SHP77 treated with DMSO at 0.1 percent for 48 hours (cell line): Measurements from ENCODE around the gene GFRA1.

ENCODE experiments used
- DNase-seq: peaks from one replicate; lab custom pipeline; 2025; lab: John Stamatoyannopoulos, UW

GFRA1 gene

DNA sequence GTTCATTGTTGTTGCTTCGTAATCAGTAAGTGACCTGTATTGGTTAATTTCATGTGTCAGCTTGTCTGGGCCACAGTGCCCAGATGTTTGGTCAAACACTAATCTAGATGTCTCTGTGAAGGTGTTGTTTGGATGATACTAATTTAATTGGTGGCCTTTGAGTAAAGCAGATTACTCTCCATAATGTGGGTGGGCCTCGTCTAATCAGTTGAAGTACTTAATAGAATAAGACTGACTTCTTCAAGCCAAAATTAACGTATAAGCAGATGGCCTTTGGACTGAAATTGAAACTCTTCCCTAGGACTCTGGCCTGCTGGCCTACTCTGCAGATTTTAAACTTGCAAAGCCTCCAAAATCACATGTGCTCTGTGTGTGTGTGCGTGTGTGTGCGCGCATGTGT lies 245.7 kb downstream of the GFRA1 start:
- DNase-seq, result no peak

DNA sequence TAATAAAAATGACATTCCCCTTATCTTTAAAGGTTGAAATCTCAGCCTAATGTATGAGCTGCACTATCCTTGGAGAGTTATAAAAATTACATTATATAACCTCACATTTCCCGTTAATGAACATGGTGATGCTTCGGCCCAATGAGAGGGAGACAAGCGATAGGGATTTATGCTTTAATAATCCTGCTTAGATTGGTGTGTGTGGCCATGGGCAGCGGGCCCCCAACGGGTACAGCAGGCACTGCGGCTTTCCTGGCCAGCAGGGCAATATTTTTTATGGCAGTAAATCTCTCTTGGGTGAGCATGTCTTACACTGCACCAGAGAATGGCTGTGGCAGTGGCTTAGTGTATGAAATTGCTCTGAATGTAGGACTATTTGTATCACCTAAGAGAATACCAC lies 246.3 kb downstream of the GFRA1 start:
- DNase-seq, result no peak

DNA sequence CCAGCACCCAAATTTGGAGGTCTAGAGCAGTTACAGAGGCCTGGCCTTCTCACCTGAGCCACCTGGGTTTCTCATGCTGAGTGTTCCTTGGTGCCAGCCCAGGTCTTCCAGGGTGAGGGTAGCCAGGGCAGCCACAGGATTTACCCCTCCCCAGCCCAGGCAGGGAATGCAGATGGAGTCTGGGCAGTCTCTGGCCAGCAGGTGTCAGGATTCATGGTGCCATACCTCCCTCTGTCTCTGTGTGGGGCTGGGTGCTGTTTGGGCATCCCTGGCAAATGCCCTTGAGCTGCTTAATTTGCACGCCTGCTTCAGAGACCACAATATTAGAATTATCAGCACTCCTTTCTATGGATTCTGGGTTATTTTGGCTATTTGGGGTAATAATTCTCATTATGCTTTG lies 246.7 kb downstream of the GFRA1 start:
- DNase-seq, result no peak

DNA sequence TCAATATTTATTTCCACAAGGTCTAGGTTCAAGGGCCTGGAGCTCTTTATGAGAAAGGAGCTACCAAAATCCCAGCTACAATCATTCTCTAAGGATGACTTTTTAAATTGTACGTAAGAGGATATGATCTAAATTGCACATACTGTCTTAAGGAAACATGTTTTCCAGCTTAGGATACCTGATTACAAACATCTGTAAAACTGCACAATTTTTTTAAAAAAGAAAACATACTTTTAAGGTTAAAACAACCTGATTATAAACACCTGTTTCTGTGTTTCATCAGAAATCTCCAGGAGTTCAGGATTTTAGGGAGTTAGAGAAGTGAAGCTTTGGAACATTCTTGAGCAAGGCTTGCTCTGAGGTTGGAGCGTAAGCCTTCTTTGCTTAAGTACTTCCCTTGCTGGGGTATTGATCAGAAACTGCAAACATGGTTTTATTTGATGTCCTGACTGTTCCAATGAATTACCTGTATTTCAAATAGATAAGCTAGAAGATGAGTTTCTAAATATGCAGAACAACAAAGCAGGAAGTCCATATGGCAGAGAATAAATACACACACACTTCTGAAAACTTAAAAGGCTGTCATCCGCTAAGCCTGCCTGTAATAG lies 248.6 kb downstream of the GFRA1 start:
- DNase-seq, result no peak

DNA sequence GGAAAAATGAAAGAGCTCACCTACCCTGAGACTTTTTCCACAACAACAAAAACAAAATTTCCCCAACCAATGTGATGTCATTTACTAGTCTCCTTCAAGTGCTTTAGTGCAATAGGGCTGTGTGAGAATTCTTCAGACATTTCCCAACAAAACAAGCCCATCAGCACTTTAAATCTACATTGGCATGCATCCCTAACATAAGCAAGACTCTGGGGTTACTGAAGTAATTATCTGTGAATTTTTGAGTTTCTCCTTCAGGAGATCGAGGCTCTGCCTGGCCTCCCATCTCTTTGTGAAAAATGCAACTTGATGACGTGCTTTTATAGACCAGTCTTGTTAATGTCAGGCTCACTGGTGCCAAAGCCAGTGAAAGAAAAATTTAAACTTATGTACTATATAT lies 255.6 kb downstream of the GFRA1 start:
- no peak for DNase-seq

DNA sequence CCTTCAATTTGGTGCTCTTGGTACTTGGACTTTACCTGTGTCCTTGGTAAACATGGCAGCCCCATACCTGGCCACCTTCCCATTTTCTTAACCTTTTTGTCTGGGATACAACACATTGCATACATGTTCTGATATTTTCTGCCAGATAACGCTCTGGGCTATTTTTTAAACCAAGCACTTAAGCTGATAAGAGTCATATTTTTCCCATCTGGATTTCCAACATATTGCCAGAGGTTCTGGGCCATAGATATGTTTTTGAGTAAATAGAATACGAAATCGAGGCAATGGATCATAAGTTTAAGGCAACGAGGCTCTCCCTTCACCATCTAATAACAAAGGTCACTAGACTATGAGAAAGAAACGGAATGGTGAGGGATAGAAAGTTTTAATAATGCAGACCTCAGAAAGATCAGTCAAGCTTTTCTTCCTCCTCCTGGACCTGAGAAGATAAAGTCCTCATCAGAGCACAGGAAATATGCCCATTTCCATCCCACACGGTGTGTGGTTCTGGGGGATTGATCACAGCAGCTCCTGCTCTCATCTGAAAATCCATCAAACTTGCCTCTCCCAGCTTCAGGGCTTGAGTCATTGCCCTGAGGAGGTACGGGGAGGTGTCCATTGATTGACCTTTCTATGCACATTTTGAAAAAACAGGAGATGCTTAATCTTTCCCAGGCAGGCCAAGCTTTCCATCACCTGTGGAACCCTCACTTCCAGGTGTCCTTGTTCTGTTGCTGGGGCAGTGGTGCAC lies 257.2 kb downstream of the GFRA1 start:
- DNase-seq, result no peak

DNA sequence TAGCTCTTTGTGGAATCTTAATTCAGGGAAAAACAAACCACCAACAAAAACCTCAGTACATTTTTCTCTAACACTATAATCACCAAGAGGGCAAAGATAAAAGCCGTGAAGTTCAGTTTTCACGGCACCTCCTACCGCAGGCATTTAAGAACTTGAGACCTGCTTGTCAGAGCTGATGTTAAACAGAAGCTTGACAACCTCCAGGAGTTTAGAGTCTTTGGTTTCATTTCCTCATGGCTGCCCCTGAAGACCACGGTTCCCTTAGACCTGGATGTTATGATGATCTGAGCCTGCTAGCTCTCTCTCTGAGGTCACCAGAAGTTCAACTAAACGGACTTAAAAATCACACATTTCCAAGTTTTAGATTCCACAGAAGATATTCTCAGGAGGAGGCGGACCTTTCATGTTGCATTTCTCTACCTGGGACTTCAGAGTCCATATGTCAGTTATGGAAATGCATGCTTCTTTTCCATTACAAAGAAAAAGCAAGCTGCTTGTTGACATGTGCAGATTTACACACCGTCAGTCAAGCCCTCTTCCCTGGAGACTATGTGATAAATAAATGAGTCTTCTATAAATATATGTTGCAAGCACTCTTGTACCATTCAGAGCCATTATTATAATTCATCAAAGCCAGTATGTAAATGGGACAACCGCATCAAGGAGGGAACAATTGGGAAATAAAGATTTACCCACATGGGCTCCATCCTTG lies 258.0 kb downstream of the GFRA1 start:
- DNase-seq, result no peak

DNA sequence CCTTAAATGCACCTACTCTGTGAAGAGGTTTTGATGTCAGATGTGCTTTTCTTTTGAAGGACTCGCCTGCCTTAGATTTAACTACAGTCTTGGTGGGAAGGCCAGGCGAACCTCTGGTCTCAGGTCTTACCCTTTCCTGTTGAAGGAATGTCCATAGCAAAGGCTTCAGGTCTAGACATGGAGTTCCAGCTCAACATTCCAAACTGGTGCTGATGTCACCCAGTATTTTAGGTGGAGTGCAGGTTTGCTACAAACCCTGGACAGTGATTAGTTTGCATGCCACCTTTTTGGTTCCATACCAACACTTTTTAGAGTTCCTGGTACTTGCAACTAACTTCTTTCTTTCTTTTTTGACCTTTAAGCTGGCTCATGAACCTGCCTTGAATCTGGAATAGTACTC lies 258.7 kb downstream of the GFRA1 start:
- DNase-seq, result no peak

DNA sequence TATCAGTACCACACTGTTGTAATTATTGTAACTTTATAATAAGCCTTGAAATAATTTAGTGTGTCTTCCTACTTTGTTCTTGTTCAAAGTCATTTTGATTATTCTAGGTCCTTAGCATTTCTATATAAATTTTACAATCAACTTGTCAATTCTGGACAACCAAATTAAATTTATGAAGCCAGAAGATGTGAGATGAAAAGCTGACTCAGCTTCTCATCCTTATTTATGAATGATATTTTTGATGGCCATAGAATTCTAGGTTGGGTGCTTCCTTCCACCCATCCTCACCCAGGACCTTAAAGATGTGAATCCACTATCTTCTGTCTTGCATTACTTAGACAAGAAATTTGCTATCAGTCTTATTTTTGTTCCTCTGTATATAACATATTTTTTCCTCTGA lies 261.1 kb downstream of the GFRA1 start:
- DNase-seq, result no peak

DNA sequence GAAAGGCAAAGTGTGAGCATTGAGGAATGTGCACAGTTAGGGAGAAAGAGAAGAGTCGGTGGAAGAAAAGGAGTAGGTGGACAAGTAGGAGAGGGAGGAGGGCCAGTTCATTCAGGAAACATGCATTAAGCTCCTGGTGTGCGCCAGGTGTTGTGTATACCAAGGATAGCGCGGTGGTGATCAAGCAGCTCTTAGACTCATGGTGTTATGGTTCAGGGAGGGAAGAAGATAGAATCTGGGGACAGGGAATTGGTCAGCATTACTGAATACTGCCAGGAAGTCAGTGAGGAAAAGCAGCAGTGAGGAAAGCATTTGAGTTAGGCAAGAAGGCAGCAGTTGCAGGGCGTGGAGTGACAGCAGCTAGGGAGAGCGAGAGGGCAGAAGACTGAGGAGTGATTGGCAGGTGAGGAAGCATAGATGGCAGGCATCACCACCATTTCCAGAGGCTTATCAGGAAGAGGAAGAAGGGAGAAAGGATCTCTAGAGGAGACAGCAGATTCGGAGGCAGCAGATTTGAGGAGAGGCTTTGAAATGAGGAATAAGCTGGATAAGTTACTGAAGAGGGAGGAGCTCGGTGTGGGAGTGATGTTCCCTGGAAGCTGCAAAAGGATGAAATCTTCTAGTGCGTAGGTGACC lies 265.6 kb downstream of the GFRA1 start:
- DNase-seq, result no peak
